NCI-H1694 treated with DMSO at 0.1 percent for 48 hours (cell line): ENCODE measurements around the gene DDX27.

Source experiments
- DNase-seq: peaks from one replicate; lab custom pipeline; 2025; lab: John Stamatoyannopoulos, UW

Gene DDX27

GRCh38 chr20:49278036-49278817 is 59.0 kb downstream of the DDX27 start, which contains the start of gene ZNFX1:
Gene ZNFX1 (minus strand): TSS chr20:49278057. CDS start chr20:49275839, 2,218 bp downstream.
- peak; percentile 96 for DNase-seq

GRCh38 chr20:49278818-49279676 is 59.8 kb downstream of the DDX27 start:
- DNase-seq, result no peak

GRCh38 chr20:49279677-49280462 is 60.7 kb downstream of the DDX27 start:
- no peak for DNase-seq

GRCh38 chr20:49280463-49281058 is 61.3 kb downstream of the DDX27 start:
- DNase-seq, result no peak

GRCh38 chr20:49281059-49281912 is 62.1 kb downstream of the DDX27 start:
- no peak for DNase-seq

- DNase-seq, result no peak
Measured at GRCh38 chr20:49281913-49282467, 62.8 kb downstream of the DDX27 start.

- no peak for DNase-seq
Measured at GRCh38 chr20:49282584-49283171, 63.5 kb downstream of the DDX27 start.

GRCh38 chr20:49283176-49283702 is 64.0 kb downstream of the DDX27 start:
- DNase-seq, result no peak

- DNase-seq, result no peak
Measured at GRCh38 chr20:49283703-49284625, 64.7 kb downstream of the DDX27 start.

GRCh38 chr20:49284818-49285217 is 65.6 kb downstream of the DDX27 start:
- DNase-seq, result no peak

- DNase-seq, result no peak
Measured at GRCh38 chr20:49285233-49285668, 66.0 kb downstream of the DDX27 start.

- DNase-seq, result no peak
Measured at GRCh38 chr20:49285813-49286494, 66.7 kb downstream of the DDX27 start.

GRCh38 chr20:49286689-49287551 is 67.7 kb downstream of the DDX27 start:
- DNase-seq, result no peak

GRCh38 chr20:49287555-49288249 is 68.5 kb downstream of the DDX27 start:
- no peak for DNase-seq

GRCh38 chr20:49288250-49288751 is 69.1 kb downstream of the DDX27 start:
- no peak for DNase-seq
